NOMO-1 (cell line): Measurements from ENCODE around the gene COX6B1.
"Not testable (repeated sequence)": the region's sequence is repeated elsewhere in the genome, so short reads cannot be mapped to it uniquely, and the experiment has no call there.

ENCODE experiments used
- DNase-seq, 2 experiments: peaks; one replicate each; lab custom pipeline; 2025; ENCODE audit not compliant: unreplicated experiment in 2 of 2; lab: John Stamatoyannopoulos, UW

COX6B1 gene

GRCh38 chr19:35648017-35648961, at the start of gene COX6B1:
Gene COX6B1 (plus strand): TSS chr19:35648323. CDS start chr19:35651244, 2,921 bp downstream.
- DNase-seq, result peak; percentile 98 to 99

GRCh38 chr19:35601971-35602370, 46.2 kb upstream of the COX6B1 start:
- no peak for DNase-seq

GRCh38 chr19:35604436-35604835, 43.7 kb upstream of the COX6B1 start:
- not testable (repeated sequence) for DNase-seq

- not testable (repeated sequence) for DNase-seq
Observed at GRCh38 chr19:35607170-35607569, 41.0 kb upstream of the COX6B1 start.

GRCh38 chr19:35607661-35608060, 40.5 kb upstream of the COX6B1 start:
- DNase-seq, result no peak

- peak in 1 of 2 experiments; percentile 8 for DNase-seq
Observed at GRCh38 chr19:35608251-35608650, 39.9 kb upstream of the COX6B1 start.

- DNase-seq, result peak; percentile 47 to 55
Observed at GRCh38 chr19:35609851-35610353, 38.2 kb upstream of the COX6B1 start.

GRCh38 chr19:35612224-35612558, 35.9 kb upstream of the COX6B1 start:
- DNase-seq, result no peak

GRCh38 chr19:35612559-35613321, 35.4 kb upstream of the COX6B1 start, which contains the start of gene HAUS5:
Gene HAUS5 (plus strand): TSS chr19:35612735. CDS start chr19:35612795, 60 bp downstream.
- DNase-seq, result peak; percentile 89 to 95

GRCh38 chr19:35613574-35613973, 34.5 kb upstream of the COX6B1 start:
- DNase-seq, result no peak

GRCh38 chr19:35615036-35615435, 33.1 kb upstream of the COX6B1 start:
- no peak for DNase-seq

- DNase-seq, result no peak
Observed at GRCh38 chr19:35618857-35619256, 29.3 kb upstream of the COX6B1 start.

- DNase-seq, result no peak
Observed at GRCh38 chr19:35619290-35619923, 28.7 kb upstream of the COX6B1 start.

- DNase-seq, result no peak
Observed at GRCh38 chr19:35620001-35620400, 28.1 kb upstream of the COX6B1 start.

GRCh38 chr19:35621708-35622107, 26.4 kb upstream of the COX6B1 start:
- no peak for DNase-seq

- no peak for DNase-seq
Observed at GRCh38 chr19:35622750-35623149, 25.4 kb upstream of the COX6B1 start.

GRCh38 chr19:35623327-35624010, 24.7 kb upstream of the COX6B1 start:
- no peak for DNase-seq

- no peak for DNase-seq
Observed at GRCh38 chr19:35628264-35628564, 19.9 kb upstream of the COX6B1 start.

- peak; percentile 99 for DNase-seq
Observed at GRCh38 chr19:35628565-35629331, 19.4 kb upstream of the COX6B1 start, which contains the start of gene RBM42. Gene RBM42 (plus strand): TSS chr19:35629036. CDS start chr19:35629154, 118 bp downstream.

GRCh38 chr19:35629332-35629633, 18.8 kb upstream of the COX6B1 start:
- DNase-seq, result no peak
